Measurements from ENCODE around the gene SCGB1D4. TPM values are rescaled to one million over a fixed set of nuclear protein-coding genes. Genes with fewer than 3 reads are reported as not detected.

Gene SCGB1D4
- total RNA-seq, 1 experiment from 2014 or later = not detected

DNA sequence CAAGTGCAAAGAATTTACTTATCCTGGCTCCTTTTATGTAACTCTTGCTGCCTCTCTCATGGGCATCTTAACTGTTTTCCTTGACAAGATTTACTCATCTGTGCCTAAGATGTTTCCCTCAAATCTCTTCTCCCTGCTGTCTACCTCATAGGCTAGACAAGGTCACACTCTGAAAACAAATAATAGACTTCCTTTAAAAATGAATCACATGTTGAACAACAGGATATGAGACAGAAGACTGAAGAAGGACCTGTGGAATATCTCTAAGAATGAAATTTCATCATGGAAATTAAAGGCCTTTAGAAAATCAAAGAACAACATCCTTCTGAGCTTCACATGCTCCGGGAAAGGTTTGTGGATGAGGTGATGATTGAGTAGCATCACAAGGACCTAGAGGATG, 34.9 kb downstream of the SCGB1D4 start:
- Histone ChIP-seq H2BK15ac (ENCODE audit: low read depth, low read length) (no peak overlapping the region), H3K27me3 (ENCODE audit: insufficient read depth, low read length) (no peaks in the 10 kb centered on the region), H4K91ac (ENCODE audit: insufficient read length, low read depth, low read length) (no peak overlapping the region), H3K23ac (ENCODE audit: insufficient read length, low read depth, low read length) (no peak overlapping the region), H3K4me2 (ENCODE audit: insufficient read depth, insufficient read length, low read length) (no peak overlapping the region), H4K20me1 (ENCODE audit: control insufficient read depth, insufficient read depth, insufficient read length) (no peaks in the 10 kb centered on the region), H4K5ac (ENCODE audit: insufficient read length, low read depth, low read length) (no peak overlapping the region), H4K8ac (replicated peaks; ENCODE audit: insufficient read length, low read depth, low read length) (no peak overlapping the region), H2BK20ac (ENCODE audit: low read depth, low read length, poor library complexity, severe bottlenecking) (no peak overlapping the region), H2AK5ac (ENCODE audit: insufficient read length, low read length) (no peak overlapping the region), H3K4ac (ENCODE audit: low read depth, low read length) (no peak overlapping the region), H3K27ac (ENCODE audit: insufficient read length, low read depth, low read length) (no peak overlapping the region), H3K14ac (ENCODE audit: insufficient read depth, low read length) (no peak overlapping the region), H3K79me2 (ENCODE audit: insufficient read depth, low read length) (no peaks in the 10 kb centered on the region), H3K4me1 (ENCODE audit: insufficient read depth, low read length) (peaks cover 3% of the 10 kb centered on the region; the same call in 1 of the 2 replicates), H3K23me2 (ENCODE audit: insufficient read length, low read depth, low read length, poor library complexity, severe bottlenecking) (no peaks in the 10 kb centered on the region), H3K18ac (ENCODE audit: insufficient read length, low read depth, low read length) (no peak overlapping the region), H3K56ac (ENCODE audit: insufficient read length, low read depth, low read length) (no peak overlapping the region), H3T11ph (ENCODE audit: low read length) (no peak overlapping the region), H2BK120ac (ENCODE audit: low read depth, low read length, poor library complexity, severe bottlenecking) (no peak overlapping the region), H2BK12ac (ENCODE audit: insufficient read length, low read depth, low read length) (no peak overlapping the region), H3K79me1 (ENCODE audit: insufficient read depth, low read depth, low read length, poor library complexity, severe bottlenecking) (no peaks in the 10 kb centered on the region), H2BK5ac (ENCODE audit: insufficient read length, low read length) (no peak overlapping the region), H3K9ac (ENCODE audit: extremely low read depth, insufficient read length, low read length) (no peak overlapping the region), H3K9me3 (ENCODE audit: control insufficient read depth, low read depth, low read length) (no peaks in the 10 kb centered on the region), H2AFZ (ENCODE audit: low read length) (no peak overlapping the region)
- H3K4me3 Mint-ChIP-seq = no peak overlapping the region
- TF ChIP-seq, protein P1, sequence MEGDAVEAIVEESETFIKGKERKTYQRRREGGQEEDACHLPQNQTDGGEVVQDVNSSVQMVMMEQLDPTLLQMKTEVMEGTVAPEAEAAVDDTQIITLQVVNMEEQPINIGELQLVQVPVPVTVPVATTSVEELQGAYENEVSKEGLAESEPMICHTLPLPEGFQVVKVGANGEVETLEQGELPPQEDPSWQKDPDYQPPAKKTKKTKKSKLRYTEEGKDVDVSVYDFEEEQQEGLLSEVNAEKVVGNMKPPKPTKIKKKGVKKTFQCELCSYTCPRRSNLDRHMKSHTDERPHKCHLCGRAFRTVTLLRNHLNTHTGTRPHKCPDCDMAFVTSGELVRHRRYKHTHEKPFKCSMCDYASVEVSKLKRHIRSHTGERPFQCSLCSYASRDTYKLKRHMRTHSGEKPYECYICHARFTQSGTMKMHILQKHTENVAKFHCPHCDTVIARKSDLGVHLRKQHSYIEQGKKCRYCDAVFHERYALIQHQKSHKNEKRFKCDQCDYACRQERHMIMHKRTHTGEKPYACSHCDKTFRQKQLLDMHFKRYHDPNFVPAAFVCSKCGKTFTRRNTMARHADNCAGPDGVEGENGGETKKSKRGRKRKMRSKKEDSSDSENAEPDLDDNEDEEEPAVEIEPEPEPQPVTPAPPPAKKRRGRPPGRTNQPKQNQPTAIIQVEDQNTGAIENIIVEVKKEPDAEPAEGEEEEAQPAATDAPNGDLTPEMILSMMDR (conservative IDR thresholded peaks at IDR 0.05) = no peak
- peaks cover 3% of the 10 kb centered on the region; the same call in 1 of the 2 replicates for H3K27me3 Mint-ChIP-seq (ENCODE audit: low read depth)
- DNase-seq = no peak
- H3K9me3 Mint-ChIP-seq = no peaks in the 10 kb centered on the region
- no peaks in the 10 kb centered on the region for H3K36me3 Mint-ChIP-seq (ENCODE audit: insufficient read depth in 1 of 3, low read depth in 3 of 3)
- H3K27ac Mint-ChIP-seq = no peak overlapping the region
- no CpG with 5 or more reads among the region's 1 CpG for WGBS (ENCODE audit: extremely low coverage, insufficient read length, low lambda C conversion rate)
- H3K4me1 Mint-ChIP-seq = peaks cover 3 to 12% of the 10 kb centered on the region in 2 experiments; a peak in 2 of 4 replicates

Data from H9 (cell line).